HG03342 (cell line): ENCODE data around the gene ZBTB20.

Experiments
- ATAC-seq: cut with Tn5 transposase; IDR thresholded peaks from one replicate; pipeline ENCODE4 v1.9.1; 2021; ENCODE audit warnings: mild to moderate bottlenecking, moderate library complexity; ENCODE audit not compliant: unreplicated experiment

The ZBTB20 gene

DNA sequence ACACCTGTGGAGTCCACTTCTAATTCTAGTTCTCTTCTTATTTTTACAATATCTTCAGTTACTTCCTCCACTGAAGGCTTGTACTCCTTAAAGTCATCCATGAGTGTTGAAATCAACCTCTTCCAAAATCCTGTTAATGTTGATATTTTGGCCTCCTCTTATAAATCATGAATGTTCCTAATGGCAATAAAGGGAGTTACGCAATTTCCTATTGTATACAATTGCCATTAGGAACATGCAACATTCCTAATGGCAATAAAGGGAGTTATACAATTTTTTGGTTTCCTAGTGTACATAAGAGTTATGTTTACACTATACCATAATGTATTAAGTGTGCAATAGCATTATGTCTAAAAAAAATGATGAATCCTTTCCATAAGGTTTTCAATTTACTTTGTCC lies 862.4 kb downstream of the ZBTB20 start:
- ATAC-seq = no peak
